GM12874 (cell line): ENCODE results near the gene MPP4.

Source experiments
- CTCF ChIP-seq: IDR thresholded peaks from 2 replicates; pipeline ENCODE4 v1.5.1; 2011; ENCODE audit warnings: low read depth, mild to moderate bottlenecking, control low read depth, low read length, moderate library complexity; ENCODE audit not compliant: insufficient read depth

Gene MPP4

DNA sequence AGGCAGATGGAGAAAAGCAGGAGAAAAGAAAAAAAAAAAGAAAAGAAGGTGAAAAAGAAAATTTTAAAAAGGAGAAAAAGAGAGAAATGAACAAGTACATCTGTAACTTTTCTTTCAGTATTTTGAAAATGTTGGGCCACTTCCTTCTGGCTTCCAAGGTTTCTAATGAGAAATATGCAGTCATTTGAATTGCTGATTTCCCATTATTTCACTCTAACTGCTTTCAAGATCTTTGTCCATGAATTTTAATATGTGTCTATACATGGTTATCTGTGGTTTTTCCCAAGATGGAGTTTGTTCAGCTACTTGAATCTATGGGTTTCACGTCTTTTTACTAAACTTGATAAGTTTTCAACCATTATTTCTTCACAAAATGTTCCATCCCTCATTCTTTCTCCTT, 14.3 kb upstream of the MPP4 start:
- TF ChIP-seq CTCF, result no peak

DNA sequence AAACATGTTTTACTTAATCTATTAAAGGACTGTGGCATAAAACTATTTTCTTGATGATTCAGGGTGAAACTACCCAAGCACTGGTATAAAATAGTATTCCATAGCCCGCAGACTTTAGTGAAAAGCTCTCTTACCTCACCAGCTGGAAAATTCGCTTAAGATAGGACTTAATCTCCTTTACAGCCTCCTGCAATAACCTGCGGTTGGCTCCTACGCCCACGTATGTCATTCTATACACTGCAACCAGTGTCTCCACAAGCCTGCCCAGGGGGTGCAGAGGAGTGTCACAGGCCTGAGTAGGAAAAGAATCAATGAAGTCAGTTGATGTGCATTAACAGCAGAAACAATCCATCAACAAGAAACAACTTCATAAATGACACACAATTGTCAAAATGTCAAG, 11.3 kb upstream of the MPP4 start:
- TF ChIP-seq CTCF, result no peak

DNA sequence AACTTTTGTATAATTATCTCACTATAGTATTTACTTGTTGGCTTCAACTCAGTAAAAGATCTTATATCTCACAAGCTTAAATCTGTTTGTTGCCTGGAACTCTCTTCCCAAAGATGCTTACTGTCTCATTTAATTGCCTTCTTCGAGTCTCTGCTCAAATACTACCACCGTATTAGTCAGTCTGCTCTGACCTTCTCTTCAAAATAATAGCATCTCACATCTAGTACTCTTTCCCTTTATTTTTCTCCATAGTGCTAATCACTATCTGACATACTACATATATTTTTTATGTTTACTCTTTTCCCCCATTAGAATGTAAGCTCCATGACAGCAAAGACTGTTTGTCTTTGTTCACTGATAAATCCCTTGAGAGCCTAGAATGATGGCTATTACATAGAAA, 10.6 kb upstream of the MPP4 start:
- no peak for TF ChIP-seq CTCF

DNA sequence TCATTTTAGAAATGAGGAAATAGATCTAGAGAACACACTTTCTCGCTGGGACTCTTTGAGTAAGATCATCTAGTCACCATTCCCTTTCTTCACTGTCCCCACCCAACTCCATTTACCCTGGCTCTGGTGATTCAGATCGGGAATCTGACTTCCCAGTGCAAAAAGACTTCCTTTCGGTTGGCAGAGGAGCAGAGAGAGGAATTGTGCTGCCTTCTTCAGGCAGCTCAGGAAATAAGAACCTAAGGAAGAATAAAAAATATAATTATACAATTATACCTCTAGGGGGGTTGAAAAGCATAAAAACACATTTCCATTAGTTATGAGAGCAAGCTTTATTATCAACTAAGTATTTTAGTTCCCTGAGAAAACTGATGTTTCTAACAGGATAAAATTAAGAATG, 9.3 kb upstream of the MPP4 start:
- TF ChIP-seq CTCF, result no peak

DNA sequence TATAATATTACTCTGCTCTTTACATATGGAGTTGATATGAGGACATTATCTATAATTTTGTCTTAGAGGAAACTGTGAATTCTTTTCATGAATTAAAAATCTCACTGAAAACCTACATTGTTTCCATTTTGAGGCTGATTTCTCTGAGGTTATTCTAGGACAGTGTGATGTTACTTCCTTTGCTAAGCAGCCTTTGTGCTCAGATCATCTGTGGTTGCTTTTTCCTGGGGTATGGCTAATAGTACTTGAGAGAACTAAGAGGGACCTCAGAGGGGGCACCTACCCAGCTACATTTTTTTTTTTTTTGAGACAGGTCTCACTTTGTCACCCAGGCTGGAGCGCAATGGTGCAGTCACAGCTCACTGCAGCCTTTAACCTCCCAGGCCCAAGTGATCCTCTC, 8.7 kb upstream of the MPP4 start:
- TF ChIP-seq CTCF, result no peak

- TF ChIP-seq CTCF, result no peak
Measured at GRCh38 chr2:201704536-201704935, 6.1 kb upstream of the MPP4 start.

DNA sequence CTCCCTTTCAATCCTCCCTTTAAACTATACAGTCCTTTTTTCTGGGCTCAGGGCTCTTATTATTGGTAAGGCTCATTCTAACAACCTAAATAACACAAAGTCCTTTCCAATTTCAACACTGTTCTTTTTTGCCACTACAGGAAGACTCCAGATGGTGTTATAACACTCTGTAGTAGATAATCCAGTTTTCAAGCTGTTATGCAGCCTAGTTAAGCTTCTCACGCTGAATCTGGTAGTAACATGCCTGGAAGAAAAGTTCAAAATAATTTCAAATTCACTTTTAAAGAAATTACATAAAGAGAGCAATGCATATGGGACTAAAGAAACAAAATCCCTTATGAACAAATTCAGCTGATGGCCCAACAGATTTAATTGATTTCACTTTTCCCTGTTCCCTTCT, 3.2 kb upstream of the MPP4 start:
- no peak for TF ChIP-seq CTCF

GRCh38 chr2:201699416-201699815, 972 bp upstream of the MPP4 start:
- no peak for TF ChIP-seq CTCF
